ENCODE data around the gene WDR54. TPM values are rescaled to one million over a fixed set of nuclear protein-coding genes. Genes with fewer than 3 reads are reported as not detected.

WDR54 gene
- total RNA-seq, 4 donors from 2014 or later = 12.3 to 19.7 (median 16.3) TPM; not detected in 1

- no peak for DNase-seq
- TF ChIP-seq POLR2A (IDR thresholded peaks at IDR 0.05) = no peak
- no peak for TF ChIP-seq CTCF (IDR thresholded peaks at IDR 0.05)
- no peaks in the 10 kb centered on the region for H3K36me3 ChIP-seq
- no peaks in the 10 kb centered on the region for H3K9me3 ChIP-seq
- no peak overlapping the region for H3K27ac ChIP-seq
- intact Hi-C loops (cut with DNase I; ENCODE audit: low total_unique reads) = no loop called here
- no peaks in the 10 kb centered on the region for H3K27me3 ChIP-seq
- no peak overlapping the region for H3K4me3 ChIP-seq
- no peaks in the 10 kb centered on the region for H3K4me1 ChIP-seq
These were observed 53.0 kb downstream of the WDR54 start for GRCh38 chr2:74474481-74474880.

- no peak overlapping the region for H3K4me3 ChIP-seq
- intact Hi-C loops (cut with DNase I; ENCODE audit: low total_unique reads) = no loop called here
- no peaks in the 10 kb centered on the region for H3K36me3 ChIP-seq
- H3K9me3 ChIP-seq = no peaks in the 10 kb centered on the region
- no peaks in the 10 kb centered on the region for H3K4me1 ChIP-seq
- no peak overlapping the region for H3K27ac ChIP-seq
- H3K27me3 ChIP-seq = no peaks in the 10 kb centered on the region
- no peak for DNase-seq
- no peak for TF ChIP-seq CTCF (IDR thresholded peaks at IDR 0.05)
- no peak for TF ChIP-seq POLR2A (IDR thresholded peaks at IDR 0.05)
These were observed 53.4 kb downstream of the WDR54 start for GRCh38 chr2:74474899-74475298.

Other genes starting within 250 kb of the WDR54 start
- 100 to 1,000 TPM in 2 of 4 donors, 10 to 100 TPM in 2; 63.0 to 161 (median 95.3) TPM for gene MOB1A, start 242.9 kb upstream of the WDR54 start, total RNA-seq
- gene MTHFD2, start 223.1 kb upstream of the WDR54 start, total RNA-seq = 10 to 100 TPM; 32.0 to 55.5 (median 42.3) TPM
- gene SLC4A5, start 78.3 kb upstream of the WDR54 start, total RNA-seq = 10 to 100 TPM in 1 of 4 donors, 1 to 10 TPM in 3; 2.1 to 15.1 (median 5.3) TPM
- gene DCTN1, start 41.4 kb upstream of the WDR54 start, total RNA-seq = 100 to 1,000 TPM in 2 of 4 donors, 10 to 100 TPM in 2; 48.2 to 140 (median 95.0) TPM
- 1 to 10 TPM in 3 of 4 donors, not detected in 1; 2.1 to 5.7 (median 2.9) TPM for gene C2orf81, start 111 bp upstream of the WDR54 start, total RNA-seq
- 10 to 100 TPM in 2 of 4 donors, 1 to 10 TPM in 2; 9.8 to 36.3 (median 12.0) TPM for gene RTKN, start 20.2 kb downstream of the WDR54 start, total RNA-seq
- 10 to 100 TPM; 28.5 to 63.3 (median 48.0) TPM for gene INO80B, start 33.4 kb downstream of the WDR54 start, total RNA-seq
- 10 to 100 TPM; 25.4 to 74.2 (median 50.8) TPM for gene WBP1, start 36.7 kb downstream of the WDR54 start, total RNA-seq
- gene MOGS, start 43.7 kb downstream of the WDR54 start, total RNA-seq = 10 to 100 TPM; 20.2 to 56.2 (median 29.8) TPM
- 100 to 1,000 TPM in 1 of 4 donors, 10 to 100 TPM in 2, 1 to 10 TPM in 1; 8.8 to 101 (median 45.8) TPM for gene MRPL53, start 51.0 kb downstream of the WDR54 start, total RNA-seq
- gene CCDC142, start 61.3 kb downstream of the WDR54 start, total RNA-seq = 10 to 100 TPM; 10.9 to 42.8 (median 35.7) TPM
- gene TTC31, start 61.4 kb downstream of the WDR54 start, total RNA-seq = 10 to 100 TPM in 3 of 4 donors, 1 to 10 TPM in 1; 8.5 to 29.2 (median 17.5) TPM
- gene LBX2, start 77.9 kb downstream of the WDR54 start, total RNA-seq = 1 to 10 TPM in 1 of 4 donors, not detected in 3; 2.9 TPM
- gene PCGF1, start 86.0 kb downstream of the WDR54 start, total RNA-seq = 10 to 100 TPM in 2 of 4 donors, 1 to 10 TPM in 2; 2.9 to 11.3 (median 9.7) TPM
- gene TLX2, start 92.7 kb downstream of the WDR54 start, total RNA-seq = under 1 TPM in 1 of 4 donors, not detected in 3; 0.55 TPM
- gene DQX1, start 104.5 kb downstream of the WDR54 start, total RNA-seq = not detected
- gene AUP1, start 108.0 kb downstream of the WDR54 start, total RNA-seq = 10 to 100 TPM; 62.8 to 87.0 (median 70.7) TPM
- gene HTRA2, start 108.2 kb downstream of the WDR54 start, total RNA-seq = 10 to 100 TPM; 13.1 to 40.1 (median 33.9) TPM
- 10 to 100 TPM in 3 of 4 donors, 1 to 10 TPM in 1; 9.5 to 26.5 (median 17.5) TPM for gene LOXL3, start 132.2 kb downstream of the WDR54 start, total RNA-seq
- 10 to 100 TPM in 3 of 4 donors, under 1 TPM in 1; 0.29 to 85.0 (median 13.8) TPM for gene DOK1, start 133.0 kb downstream of the WDR54 start, total RNA-seq
- gene M1AP, start 226.6 kb downstream of the WDR54 start, total RNA-seq = under 1 TPM in 2 of 4 donors, not detected in 2; 0.49 to 0.76 TPM
- gene SEMA4F, start 232.5 kb downstream of the WDR54 start, total RNA-seq = 10 to 100 TPM in 1 of 4 donors, 1 to 10 TPM in 3; 1.3 to 14.5 (median 4.8) TPM

Measured in uterus (tissue), 4 donors.